GM12801 (cell line): ENCODE results near the gene KRT77.

Experiments used
- CTCF ChIP-seq: IDR thresholded peaks from one replicate; pipeline ENCODE4 v1.5.1; 2011; ENCODE audit warnings: control low read depth; ENCODE audit not compliant: insufficient read length; ENCODE audit errors: extremely low read depth

Gene KRT77

GRCh38 chr12:52673713-52674432 is 29.5 kb downstream of the KRT77 start:
- TF ChIP-seq CTCF: no peak

- TF ChIP-seq CTCF: no peak
Observed at GRCh38 chr12:52673217-52673616, 30.1 kb downstream of the KRT77 start.

DNA sequence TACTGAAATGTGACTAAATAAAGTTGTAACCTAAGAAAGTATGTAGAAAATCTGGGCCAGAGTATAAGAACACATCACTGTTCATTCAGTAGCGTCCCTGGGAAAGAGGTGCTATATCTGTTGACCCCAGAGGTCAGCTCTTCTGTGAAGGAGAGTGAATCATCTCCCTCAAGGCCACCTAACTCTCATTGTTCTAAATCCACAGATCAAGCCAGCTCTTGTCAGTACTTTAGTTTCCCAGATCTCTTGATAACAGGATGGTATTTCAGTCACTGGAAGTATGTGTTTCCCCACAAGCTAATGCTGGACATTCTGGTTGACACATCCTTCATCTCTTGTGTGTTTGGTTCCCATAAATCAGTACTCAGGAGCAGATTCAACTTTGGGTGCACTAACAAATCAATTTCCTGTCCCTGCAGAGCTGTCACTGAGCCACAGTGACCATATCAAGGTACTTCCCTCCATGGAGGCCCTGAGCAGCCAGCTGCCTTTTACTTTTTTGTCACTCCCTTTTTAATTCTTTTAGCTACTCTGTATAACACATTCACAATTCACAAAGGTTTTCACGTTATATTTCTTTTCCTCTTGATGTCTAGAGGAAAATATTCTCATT is 30.9 kb downstream of the KRT77 start:
- no peak for TF ChIP-seq CTCF

DNA sequence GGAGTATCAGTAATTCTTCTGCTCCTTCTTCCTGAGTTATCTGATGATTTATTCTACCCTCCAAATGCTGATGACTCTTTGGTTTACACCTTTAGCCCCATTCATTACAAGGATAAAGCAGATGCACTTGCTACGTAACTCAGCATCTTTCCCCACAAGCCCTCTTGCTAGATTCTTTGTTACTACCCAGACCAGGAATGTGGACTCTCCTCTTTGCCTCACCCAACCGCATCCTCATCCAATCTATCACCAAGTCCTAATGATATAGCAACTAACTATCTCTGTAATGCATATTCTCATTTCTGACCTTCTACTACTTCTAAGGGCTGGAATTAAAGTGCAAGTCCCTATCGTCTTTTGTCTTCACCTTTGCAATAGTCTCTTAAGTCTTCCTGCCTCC is 32.4 kb downstream of the KRT77 start:
- TF ChIP-seq CTCF: no peak

DNA sequence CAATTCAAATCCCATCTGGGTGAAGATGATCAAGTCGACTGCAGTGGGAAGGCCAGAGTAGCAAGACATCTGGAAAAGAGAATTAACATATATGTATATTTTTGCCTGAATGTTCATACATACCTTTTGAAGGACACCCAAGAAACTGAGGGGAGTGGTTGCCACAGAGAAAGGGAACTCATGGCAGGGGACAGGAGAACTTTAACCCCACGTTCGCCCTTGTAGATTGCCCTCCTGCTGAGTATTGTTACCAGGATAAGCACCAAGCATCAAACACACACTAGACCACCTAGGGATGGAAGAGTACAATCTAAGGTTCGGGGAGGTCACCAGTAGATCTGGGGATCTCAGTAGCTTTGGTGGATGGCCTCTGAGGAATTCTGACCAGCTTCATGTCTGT is 32.8 kb downstream of the KRT77 start:
- TF ChIP-seq CTCF: no peak

DNA sequence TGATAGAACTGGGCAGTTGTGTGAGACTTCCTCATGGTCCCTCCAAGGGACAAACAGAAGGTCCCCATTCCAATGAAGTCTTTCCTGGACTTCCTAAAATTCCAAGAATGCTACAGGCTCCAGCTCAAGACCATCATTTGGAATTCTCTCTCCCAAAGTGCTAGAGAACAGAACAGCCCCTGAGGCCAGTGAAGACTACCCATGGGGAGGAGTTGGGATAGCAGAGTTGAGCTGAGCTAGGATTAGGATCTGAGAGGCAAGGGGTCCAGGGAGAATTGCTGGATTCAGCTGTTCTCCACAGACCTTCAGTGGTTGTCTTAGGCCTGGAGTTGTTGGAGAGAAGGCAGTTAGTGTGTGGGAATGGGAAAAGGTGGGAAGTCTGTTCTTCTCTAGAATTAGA is 33.9 kb downstream of the KRT77 start:
- no peak for TF ChIP-seq CTCF

- no peak for TF ChIP-seq CTCF
Observed at GRCh38 chr12:52667931-52668330, 35.4 kb downstream of the KRT77 start.

DNA sequence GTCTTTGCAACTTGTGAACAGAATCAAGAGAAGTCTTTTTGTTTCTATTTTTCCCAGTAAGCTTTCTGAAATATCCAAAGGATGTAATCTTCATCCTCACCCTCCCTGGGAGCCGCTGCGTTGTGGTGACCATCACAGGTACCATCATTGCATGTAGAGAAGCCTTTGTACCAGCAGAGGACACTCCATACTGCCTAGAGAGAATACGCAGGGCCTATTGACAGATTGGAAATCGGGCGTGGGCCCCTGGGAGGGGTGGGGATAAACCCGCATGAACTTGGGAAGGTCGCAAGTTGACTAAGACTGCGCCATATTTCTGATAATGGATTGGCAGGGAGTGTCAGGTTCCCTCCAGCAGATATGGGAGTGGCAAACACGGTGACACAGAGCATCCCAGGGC is 35.8 kb downstream of the KRT77 start:
- no peak for TF ChIP-seq CTCF
